SK-N-SH treated with all-trans-retinoic acid at 6 μM for 48 hours (cell line): ENCODE results near the gene TPM1.

Experiments
- ATAC-seq: fragments of 200-7000 bp; cut with Tn5 transposase; 3 replicates; pipeline ENCODE4 v1.9.1; 2020; ENCODE audit warnings: mild to moderate bottlenecking, moderate library complexity
- ARNTL ChIP-seq: fragments of 450-650 bp; formaldehyde crosslinking; IDR thresholded peaks from 2 replicates; pipeline ENCODE4 v1.5.0; 2020; ENCODE audit warnings: low read depth, mild to moderate bottlenecking, moderate library complexity, borderline replicate concordance
- BACH2 ChIP-seq: fragments of 250-450 bp; sonication (Bioruptor Pico); IDR thresholded peaks from 2 replicates; pipeline ENCODE4 v1.9.0; 2021; ENCODE audit warnings: mild to moderate bottlenecking, borderline replicate concordance
- CREB5 ChIP-seq: fragments of 250-450 bp; sonication (Bioruptor Pico); IDR thresholded peaks from 2 replicates; pipeline ENCODE4 v1.5.1; 2020; ENCODE audit warnings: low read depth, mild to moderate bottlenecking, moderate library complexity
- CSDC2 ChIP-seq: fragments of 250-450 bp; sonication (Bioruptor Pico); IDR thresholded peaks from 2 replicates; pipeline ENCODE4 v1.5.0; 2020; ENCODE audit warnings: mild to moderate bottlenecking, moderate library complexity
- GLIS3 ChIP-seq: fragments of 250-450 bp; sonication (Bioruptor Pico); IDR thresholded peaks from 2 replicates; pipeline ENCODE4 v1.5.0; 2020; ENCODE audit warnings: mild to moderate bottlenecking, moderate library complexity
- ISL1 ChIP-seq: fragments of 250-450 bp; sonication (Bioruptor Pico); IDR thresholded peaks from 2 replicates; pipeline ENCODE4 v2.1.2; 2022; ENCODE audit warnings: mild to moderate bottlenecking, moderate library complexity
- PPARA ChIP-seq: fragments of 250-450 bp; sonication (Bioruptor Pico); IDR thresholded peaks from 2 replicates; pipeline ENCODE4 v1.5.0; 2020; ENCODE audit warnings: mild to moderate bottlenecking, borderline replicate concordance
- RARB ChIP-seq: fragments of 250-450 bp; sonication (Bioruptor Pico); IDR thresholded peaks from 2 replicates; pipeline ENCODE4 v1.8.0; 2021; ENCODE audit warnings: mild to moderate bottlenecking, moderate library complexity
- SNAI2 ChIP-seq: fragments of 250-450 bp; sonication (Bioruptor Pico); IDR thresholded peaks from 2 replicates; pipeline ENCODE4 v1.5.0; 2020; ENCODE audit warnings: mild to moderate bottlenecking, moderate library complexity
- TCF4 ChIP-seq: fragments of 250-450 bp; sonication (Bioruptor Pico); IDR thresholded peaks from 2 replicates; pipeline ENCODE4 v1.8.0; 2021; ENCODE audit warnings: mild to moderate bottlenecking, moderate library complexity, borderline replicate concordance
- TOX ChIP-seq: fragments of 250-450 bp; sonication (Bioruptor Pico); IDR thresholded peaks from 2 replicates; pipeline ENCODE4 v1.8.0; 2021; ENCODE audit warnings: mild to moderate bottlenecking, moderate library complexity, borderline replicate concordance
- TSHZ2 ChIP-seq: fragments of 250-450 bp; sonication (Bioruptor Pico); IDR thresholded peaks from 2 replicates; pipeline ENCODE4 v1.5.0; 2020; ENCODE audit warnings: mild to moderate bottlenecking, moderate library complexity
- ZC3H10 ChIP-seq: fragments of 250-450 bp; sonication (Bioruptor Pico); IDR thresholded peaks from 2 replicates; pipeline ENCODE4 v1.5.1; 2021; ENCODE audit warnings: mild to moderate bottlenecking, moderate library complexity
- ZFP3 ChIP-seq: fragments of 250-450 bp; sonication (Bioruptor Pico); IDR thresholded peaks from 2 replicates; pipeline ENCODE4 v1.5.0; 2020; ENCODE audit warnings: mild to moderate bottlenecking, moderate library complexity
- ZNF565 ChIP-seq: fragments of 450-650 bp; formaldehyde crosslinking; conservative IDR thresholded peaks from 2 replicates; pipeline ENCODE4 v1.5.0; 2020; ENCODE audit warnings: low read depth, mild to moderate bottlenecking, moderate library complexity
- ZNF8 ChIP-seq: fragments of 450-650 bp; formaldehyde crosslinking; IDR thresholded peaks from 2 replicates; pipeline ENCODE4 v1.5.0; 2020; ENCODE audit warnings: mild to moderate bottlenecking, moderate library complexity
- TF ChIP-seq, protein P1 (sequence below): fragments of 250-450 bp; sonication (Bioruptor Pico); IDR thresholded peaks from 2 replicates; pipeline ENCODE4 v1.8.0; 2020; ENCODE audit warnings: mild to moderate bottlenecking, moderate library complexity, borderline replicate concordance
- TF ChIP-seq, protein P2 (sequence below): fragments of 250-450 bp; sonication (Bioruptor Pico); IDR thresholded peaks from 2 replicates; pipeline ENCODE4 v1.5.1; 2021; ENCODE audit warnings: mild to moderate bottlenecking, moderate library complexity

TPM1 gene

DNA sequence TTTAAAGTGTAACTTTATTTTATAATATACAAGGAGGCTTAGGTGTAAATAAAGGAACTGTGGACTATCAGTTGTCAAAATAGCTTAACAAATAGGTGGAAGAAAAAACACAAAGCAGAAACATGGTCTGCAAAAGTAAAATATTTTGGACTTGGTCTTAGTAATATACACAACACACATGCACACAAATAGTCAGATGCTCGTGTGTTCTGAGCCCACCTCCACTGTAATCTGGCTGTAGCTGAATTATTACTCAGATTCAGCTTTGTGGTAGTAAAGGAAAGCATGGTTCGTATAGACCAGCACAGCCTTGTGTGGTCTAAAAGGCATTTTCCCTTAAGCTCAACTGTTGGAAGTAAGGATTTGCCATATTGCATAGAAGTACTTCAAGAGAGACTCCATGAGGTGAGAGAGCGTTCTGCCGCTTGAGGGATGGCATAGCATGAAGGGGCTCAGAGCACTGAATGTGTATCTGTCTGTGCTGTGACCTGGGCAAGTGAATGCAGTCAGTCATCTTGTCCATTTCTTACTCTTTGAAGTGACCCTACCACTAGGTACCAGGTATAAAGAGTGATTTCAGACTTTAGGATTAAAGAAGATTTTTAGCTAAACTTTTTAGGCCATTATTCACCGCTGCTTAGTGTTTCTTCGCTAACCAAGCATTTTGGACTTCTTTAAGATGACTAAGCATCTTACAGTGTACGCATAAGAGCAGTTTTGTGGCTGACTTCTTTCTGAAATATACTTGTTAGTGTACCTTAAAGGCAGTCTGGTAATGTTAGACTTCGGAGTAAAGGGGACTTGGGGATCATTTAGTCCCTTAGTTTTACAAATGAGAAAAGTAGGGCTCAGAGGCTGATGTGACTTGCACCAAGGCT lies 15.2 kb downstream of the TPM1 start (continued):
- TF ChIP-seq SNAI2 (no peak), TCF4 (no peak)

GRCh38 chr15:63059075-63059474 lies 16.5 kb downstream of the TPM1 start:
- TF ChIP-seq ISL1, result no peak
- TF ChIP-seq BACH2 (CRISPR knock-in tag), result no peak
- no peak for TF ChIP-seq CSDC2 (CRISPR knock-in tag)
- TF ChIP-seq, protein P1, sequence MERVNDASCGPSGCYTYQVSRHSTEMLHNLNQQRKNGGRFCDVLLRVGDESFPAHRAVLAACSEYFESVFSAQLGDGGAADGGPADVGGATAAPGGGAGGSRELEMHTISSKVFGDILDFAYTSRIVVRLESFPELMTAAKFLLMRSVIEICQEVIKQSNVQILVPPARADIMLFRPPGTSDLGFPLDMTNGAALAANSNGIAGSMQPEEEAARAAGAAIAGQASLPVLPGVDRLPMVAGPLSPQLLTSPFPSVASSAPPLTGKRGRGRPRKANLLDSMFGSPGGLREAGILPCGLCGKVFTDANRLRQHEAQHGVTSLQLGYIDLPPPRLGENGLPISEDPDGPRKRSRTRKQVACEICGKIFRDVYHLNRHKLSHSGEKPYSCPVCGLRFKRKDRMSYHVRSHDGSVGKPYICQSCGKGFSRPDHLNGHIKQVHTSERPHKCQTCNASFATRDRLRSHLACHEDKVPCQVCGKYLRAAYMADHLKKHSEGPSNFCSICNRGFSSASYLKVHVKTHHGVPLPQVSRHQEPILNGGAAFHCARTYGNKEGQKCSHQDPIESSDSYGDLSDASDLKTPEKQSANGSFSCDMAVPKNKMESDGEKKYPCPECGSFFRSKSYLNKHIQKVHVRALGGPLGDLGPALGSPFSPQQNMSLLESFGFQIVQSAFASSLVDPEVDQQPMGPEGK (CRISPR knock-in tag), result no peak
- no peak for TF ChIP-seq ZNF8 (CRISPR knock-in tag)
- no peak for TF ChIP-seq RARB (CRISPR knock-in tag)
- TF ChIP-seq ZFP3 (CRISPR knock-in tag), result no peak
- no peak for TF ChIP-seq CREB5 (CRISPR knock-in tag)
- no peak for TF ChIP-seq TSHZ2 (CRISPR knock-in tag)
- no peak for TF ChIP-seq ZC3H10 (CRISPR knock-in tag)
- TF ChIP-seq SNAI2, result no peak
- no peak for TF ChIP-seq TOX
- TF ChIP-seq PPARA, result no peak
- TF ChIP-seq, protein P2, sequence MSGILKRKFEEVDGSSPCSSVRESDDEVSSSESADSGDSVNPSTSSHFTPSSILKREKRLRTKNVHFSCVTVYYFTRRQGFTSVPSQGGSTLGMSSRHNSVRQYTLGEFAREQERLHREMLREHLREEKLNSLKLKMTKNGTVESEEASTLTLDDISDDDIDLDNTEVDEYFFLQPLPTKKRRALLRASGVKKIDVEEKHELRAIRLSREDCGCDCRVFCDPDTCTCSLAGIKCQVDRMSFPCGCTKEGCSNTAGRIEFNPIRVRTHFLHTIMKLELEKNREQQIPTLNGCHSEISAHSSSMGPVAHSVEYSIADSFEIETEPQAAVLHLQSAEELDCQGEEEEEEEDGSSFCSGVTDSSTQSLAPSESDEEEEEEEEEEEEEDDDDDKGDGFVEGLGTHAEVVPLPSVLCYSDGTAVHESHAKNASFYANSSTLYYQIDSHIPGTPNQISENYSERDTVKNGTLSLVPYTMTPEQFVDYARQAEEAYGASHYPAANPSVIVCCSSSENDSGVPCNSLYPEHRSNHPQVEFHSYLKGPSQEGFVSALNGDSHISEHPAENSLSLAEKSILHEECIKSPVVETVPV (CRISPR knock-in tag), result no peak
- ATAC-seq, result no peak

- TF ChIP-seq CREB5 (CRISPR knock-in tag) (no peak), GLIS3 (no peak), TSHZ2 (CRISPR knock-in tag) (no peak), TCF4 (no peak), RARB (CRISPR knock-in tag) (no peak), ISL1 (no peak), ARNTL (CRISPR knock-in tag) (no peak), ZNF565 (CRISPR knock-in tag) (no peak)
- TF ChIP-seq, all 23 proteins: peak for 0
- ATAC-seq, result no peak
These were observed 17.1 kb downstream of the TPM1 start for GRCh38 chr15:63059573-63060216.
